Caki2 (cell line): ENCODE measurements around the gene SCO2. TPM values are rescaled to one million over a fixed set of nuclear protein-coding genes. Genes with fewer than 3 reads are reported as not detected.

Experiments used
- DNase-seq: peaks from one replicate; pipeline ENCODE4 v3.0.0-alpha.2; 2015; ENCODE audit warnings: low read depth
- in situ Hi-C: cut with HindIII; loops from 2 replicates; pipeline ENCODE4 v1.10.0; 2016; ENCODE audit warnings: low sequenced_read_pairs, low pct_unique_long_range_greater_than_20kb, mixed read lengths
- total RNA-seq: library from RNA; depleted of rRNA; stranded (reverse); fragments of >200 nt; shearing (Covaris generic); gene quantifications from 2 replicates; pipeline ENCODE4 v1.2.3, GENCODE V29; 2014; ENCODE audit warnings: low replicate concordance; rRNA removed

Gene SCO2
- total RNA-seq, 1 experiment from 2014 or later = 4.9 TPM

DNA sequence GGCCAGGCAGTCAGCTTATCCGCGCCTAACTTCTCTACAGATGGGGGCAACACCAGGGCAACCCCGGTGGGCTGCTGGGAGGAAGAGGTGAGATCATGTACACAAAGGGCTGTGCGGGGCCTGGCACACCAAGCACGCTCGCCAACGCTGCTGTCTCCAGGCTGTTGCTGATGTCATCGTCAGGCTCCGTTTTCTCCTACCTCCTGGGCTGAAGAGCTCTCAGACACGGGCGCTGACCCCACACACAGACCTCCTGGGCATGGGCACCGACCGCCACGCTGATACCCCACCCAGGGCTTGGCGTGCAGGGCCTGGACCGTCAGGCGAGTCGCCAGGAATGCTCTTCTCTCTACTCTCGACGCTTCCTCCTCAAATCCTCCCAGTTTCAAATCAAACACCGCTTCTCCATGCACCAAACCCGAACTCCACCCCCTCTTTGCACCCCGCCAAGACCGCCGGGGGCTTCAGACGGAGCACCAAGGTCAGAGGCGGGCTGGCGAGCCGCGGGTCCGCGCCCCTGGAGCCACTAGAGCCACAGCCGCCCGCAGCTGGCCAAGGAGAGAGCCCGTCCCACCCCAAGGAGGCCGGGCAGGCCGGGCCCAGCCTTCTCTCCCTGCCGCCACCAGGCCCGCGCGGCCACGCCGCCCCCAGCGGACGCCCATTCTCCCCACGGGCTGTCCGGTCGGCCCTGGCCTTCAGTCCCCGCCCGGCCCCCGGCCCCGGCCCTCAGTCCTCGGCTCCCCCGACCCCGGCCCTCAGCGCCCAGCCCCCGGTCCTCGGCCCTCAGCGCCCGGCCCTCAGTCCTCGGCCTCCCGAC is 51.3 kb downstream of the SCO2 start:
- no peak for DNase-seq
- in situ Hi-C loops = no loop called here

Other genes with a start within 250 kb of the SCO2 start
- gene PLXNB2, start 218.0 kb downstream of the SCO2 start, total RNA-seq = 300 and 353 TPM in 2 replicates
- 7.8 and 24.4 TPM in 2 replicates for gene DENND6B, start 198.6 kb downstream of the SCO2 start, total RNA-seq
- gene PPP6R2, start 182.3 kb downstream of the SCO2 start, total RNA-seq = 51.5 and 72.7 TPM in 2 replicates
- 74.3 and 84.8 TPM in 2 replicates for gene SBF1, start 50.6 kb downstream of the SCO2 start, total RNA-seq
- 4.6 and 5.0 TPM in 2 replicates for gene ADM2, start 44.1 kb downstream of the SCO2 start, total RNA-seq
- 1.9 TPM in 1 of 2 replicates, not detected in the other for gene MIOX, start 38.7 kb downstream of the SCO2 start, total RNA-seq
- 112 and 117 TPM in 2 replicates for gene LMF2, start 17.9 kb downstream of the SCO2 start, total RNA-seq
- gene NCAPH2, start 17.4 kb downstream of the SCO2 start, total RNA-seq = 133 and 152 TPM in 2 replicates
- gene TYMP, start 4.4 kb upstream of the SCO2 start, total RNA-seq = 104 and 118 TPM in 2 replicates
- gene KLHDC7B, start 20.3 kb upstream of the SCO2 start, total RNA-seq = not detected in 2 replicates
- gene SYCE3, start 37.3 kb upstream of the SCO2 start, total RNA-seq = not detected in 2 replicates
- gene CPT1B, start 52.8 kb upstream of the SCO2 start, total RNA-seq = 0.35 and 10.4 TPM in 2 replicates
- gene CHKB, start 57.3 kb upstream of the SCO2 start, total RNA-seq = 21.9 and 32.2 TPM in 2 replicates
- 3.0 and 5.5 TPM in 2 replicates for gene MAPK8IP2, start 75.2 kb upstream of the SCO2 start, total RNA-seq
- 32.4 and 49.5 TPM in 2 replicates for gene ARSA, start 102.6 kb upstream of the SCO2 start, total RNA-seq
- gene SHANK3, start 147.2 kb upstream of the SCO2 start, total RNA-seq = 1.1 and 2.3 TPM in 2 replicates
- gene ACR, start 212.6 kb upstream of the SCO2 start, total RNA-seq = not detected in 2 replicates